GM18499 (cell line): ENCODE data around the gene BTNL8.
"Not testable (repeated sequence)": the region's sequence is repeated elsewhere in the genome, so short reads cannot be mapped to it uniquely, and the experiment has no call there.

Experiments used
- ATAC-seq: cut with Tn5 transposase; IDR thresholded peaks from one replicate; pipeline ENCODE4 v1.9.1; 2021; ENCODE audit warnings: moderate number of reproducible peaks; ENCODE audit not compliant: insufficient read depth, unreplicated experiment

The BTNL8 gene

DNA sequence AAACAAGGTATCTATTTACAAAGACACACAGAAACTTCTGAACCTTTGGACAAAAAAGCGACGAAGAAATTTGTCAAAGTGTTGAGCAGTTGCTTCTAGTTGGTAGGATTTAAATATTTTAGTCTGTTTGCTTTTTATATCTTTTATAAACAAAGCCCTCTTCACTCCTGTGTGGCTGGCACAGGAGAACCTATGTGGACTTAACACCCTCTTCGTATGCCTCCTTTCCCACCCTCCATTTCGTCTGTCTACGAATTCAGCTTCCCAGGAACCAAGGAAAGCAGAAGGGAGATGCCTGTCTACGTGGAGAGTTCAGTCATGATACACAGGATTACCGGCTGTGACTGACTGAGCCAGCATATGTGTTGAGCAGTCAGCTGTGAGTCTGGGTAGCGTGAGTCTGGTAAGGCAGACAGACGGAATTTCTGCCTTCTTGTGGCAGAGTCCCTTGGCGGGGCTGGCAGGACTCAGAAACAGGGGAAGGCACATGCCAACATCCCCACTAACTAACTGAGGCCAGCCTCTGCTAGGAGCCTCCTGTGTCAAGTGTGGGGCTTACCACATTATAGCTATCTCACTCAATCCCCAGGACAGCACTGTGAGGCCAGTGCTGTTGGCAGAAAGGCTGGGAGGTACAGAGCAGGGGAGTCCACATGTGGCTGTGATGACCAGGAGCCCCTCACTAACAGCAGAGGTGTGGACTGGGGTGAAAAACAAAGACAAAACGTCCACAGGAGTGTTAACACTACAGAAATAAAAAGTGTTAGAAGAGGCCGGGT is 24.0 kb upstream of the BTNL8 start:
- no peak for ATAC-seq

DNA sequence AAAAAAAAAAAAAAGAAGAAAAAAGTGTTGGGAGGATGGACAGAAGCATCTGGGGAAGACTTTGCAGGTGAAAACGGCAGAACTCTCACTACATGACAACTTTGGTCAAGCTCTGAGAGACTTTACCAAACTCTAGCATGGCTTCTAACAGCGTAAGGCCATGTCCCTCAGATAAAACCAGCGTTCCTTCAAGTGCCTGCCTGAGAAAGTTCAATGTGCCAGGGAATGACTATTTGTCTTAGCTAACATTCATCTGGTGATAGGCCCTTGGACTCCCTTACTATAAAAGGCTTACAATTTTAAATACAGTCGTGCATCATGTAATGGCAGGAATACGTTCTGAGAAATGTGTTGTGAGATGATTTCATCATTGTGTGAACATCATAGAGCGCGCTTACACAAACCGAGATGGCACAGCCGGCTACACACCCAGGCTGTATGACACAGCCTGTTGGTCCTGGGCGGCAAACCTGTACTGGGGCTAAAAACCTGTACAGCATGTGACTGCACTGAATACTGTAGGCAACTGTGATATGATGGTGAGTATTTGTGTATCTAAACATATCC is 23.0 kb upstream of the BTNL8 start:
- no peak for ATAC-seq

DNA sequence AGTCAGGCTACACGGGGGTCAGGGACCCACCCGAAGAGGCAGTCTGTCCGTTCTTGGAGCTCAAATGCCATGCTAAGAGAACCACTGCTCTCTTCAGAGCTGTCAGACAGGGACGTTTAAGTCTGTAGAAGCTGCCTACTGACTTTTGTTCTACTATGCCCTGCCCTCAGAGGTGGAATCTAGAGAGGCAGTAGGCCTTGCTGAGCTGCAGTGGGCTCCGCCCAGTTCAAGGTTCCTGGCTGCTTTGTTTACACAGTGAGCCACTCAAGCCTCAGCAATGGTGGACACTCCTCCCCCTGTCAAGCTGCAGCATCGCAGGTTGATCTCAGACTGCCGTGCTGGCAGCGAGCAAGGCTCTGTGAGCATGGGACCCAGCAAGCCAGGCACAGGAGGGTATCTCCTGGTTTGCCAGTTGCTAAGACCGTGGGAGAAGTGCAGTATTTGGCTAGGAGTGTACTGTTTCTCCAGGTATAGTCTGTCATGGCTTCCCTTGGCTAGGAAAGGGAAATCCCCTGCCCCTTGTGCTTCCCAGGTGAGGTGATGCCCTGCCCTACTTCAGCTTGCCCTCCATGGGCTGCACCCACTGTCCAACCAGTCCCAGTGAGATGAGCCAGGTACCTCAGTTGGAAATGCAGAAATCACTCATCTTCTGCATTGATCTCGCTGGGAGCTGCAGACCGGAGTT is 13.0 kb upstream of the BTNL8 start:
- ATAC-seq, result not testable (repeated sequence)

DNA sequence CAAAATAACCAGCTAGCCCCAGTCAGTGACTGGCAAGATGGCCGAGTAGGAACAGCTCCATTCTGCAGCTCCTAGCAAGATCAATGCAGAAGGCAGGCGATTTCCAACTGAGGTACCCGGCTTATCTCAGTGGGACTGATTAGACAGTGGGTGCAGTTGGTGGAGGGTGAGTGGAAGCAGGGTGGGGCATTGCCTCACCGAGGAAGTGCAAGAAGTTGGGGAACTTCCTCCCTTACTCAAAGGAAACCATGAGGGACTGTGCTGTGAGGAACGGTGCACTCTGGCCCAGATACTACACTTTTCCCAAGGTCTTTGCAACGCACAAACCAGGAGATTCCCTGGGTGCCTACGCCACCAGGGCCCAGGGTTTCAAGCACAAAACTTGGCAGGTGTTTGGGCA is 9.6 kb upstream of the BTNL8 start:
- ATAC-seq, result no peak

DNA sequence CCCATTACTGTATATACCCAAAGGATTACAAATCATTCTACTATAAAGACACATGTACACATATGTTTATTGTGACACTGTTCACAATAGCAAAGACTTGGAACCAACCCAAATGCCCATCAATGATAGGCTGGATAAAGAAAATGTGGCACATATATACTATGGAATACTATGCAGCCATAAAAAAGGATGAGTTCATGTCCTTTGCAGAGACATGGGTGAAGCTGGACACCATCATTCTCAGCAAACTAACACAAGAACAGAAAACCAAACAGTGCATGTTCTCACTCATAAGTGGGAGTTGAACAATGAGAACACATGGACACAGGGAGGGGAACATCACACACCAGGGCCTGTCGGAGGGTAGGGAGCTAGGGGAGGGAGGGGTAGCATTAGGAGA is 3.6 kb upstream of the BTNL8 start:
- not testable (repeated sequence) for ATAC-seq

DNA sequence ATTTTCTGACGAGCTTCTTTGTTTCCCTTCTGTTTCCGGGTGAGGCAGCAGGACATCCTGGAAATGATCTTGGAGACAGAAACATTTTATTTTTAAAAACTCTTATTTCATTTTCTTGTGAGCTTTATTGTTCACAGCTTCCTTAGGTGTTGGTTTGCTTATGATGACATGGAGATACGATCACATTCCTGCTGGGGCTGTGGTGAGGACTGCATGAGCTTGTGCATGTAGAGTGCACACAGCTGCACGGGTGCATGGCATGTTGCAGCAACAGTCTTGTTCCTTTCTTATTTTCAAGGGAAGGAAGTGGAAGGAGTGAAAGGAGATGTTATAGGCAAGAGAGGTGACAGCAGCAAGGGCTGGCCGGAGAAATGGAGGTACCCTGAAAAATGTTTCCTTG is 1.2 kb downstream of the BTNL8 start:
- ATAC-seq, result no peak

DNA sequence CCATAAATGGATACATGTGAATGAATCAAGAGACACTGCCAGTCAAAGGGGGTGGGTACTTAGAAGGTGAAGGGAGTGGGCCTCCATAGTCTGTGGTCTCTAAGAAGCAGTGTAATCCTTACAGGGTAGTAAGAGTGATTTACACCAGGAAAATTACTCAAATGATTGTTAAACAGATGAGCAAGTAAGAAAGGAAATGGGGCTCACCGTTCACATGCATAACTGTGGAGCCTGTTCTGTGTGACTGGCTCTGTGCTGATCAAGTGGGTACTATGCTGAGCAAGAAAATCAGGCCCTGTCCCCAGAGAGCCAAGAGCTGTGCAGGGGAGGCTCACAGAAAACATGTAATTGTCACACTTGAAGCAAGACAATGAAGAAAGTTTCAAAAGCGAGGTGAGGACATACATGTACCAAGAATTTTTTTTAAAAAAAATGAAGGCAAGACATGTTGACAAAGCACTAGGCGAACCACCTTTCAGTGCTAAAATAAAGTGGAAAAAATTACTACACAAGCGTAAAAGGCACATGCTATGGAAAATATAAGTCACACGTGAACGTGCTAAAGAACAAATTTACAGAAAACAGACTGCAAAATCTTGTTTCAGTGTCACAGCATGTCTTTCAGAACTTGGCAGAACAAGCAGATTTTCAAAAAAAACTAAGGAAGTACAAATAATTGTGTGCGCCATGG is 2.5 kb downstream of the BTNL8 start:
- ATAC-seq, result no peak

DNA sequence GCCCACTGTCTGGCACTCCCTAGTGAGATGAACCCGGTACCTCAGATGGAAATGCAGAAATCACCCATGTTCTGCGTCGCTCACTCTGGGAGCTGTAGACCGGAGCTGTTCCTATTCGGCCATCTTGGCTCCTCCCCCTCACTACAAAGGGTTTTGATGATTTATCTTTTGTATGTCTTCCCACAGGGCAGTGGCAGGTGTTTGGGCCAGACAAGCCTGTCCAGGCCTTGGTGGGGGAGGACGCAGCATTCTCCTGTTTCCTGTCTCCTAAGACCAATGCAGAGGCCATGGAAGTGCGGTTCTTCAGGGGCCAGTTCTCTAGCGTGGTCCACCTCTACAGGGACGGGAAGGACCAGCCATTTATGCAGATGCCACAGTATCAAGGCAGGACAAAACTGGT is 9.4 kb downstream of the BTNL8 start:
- no peak for ATAC-seq

DNA sequence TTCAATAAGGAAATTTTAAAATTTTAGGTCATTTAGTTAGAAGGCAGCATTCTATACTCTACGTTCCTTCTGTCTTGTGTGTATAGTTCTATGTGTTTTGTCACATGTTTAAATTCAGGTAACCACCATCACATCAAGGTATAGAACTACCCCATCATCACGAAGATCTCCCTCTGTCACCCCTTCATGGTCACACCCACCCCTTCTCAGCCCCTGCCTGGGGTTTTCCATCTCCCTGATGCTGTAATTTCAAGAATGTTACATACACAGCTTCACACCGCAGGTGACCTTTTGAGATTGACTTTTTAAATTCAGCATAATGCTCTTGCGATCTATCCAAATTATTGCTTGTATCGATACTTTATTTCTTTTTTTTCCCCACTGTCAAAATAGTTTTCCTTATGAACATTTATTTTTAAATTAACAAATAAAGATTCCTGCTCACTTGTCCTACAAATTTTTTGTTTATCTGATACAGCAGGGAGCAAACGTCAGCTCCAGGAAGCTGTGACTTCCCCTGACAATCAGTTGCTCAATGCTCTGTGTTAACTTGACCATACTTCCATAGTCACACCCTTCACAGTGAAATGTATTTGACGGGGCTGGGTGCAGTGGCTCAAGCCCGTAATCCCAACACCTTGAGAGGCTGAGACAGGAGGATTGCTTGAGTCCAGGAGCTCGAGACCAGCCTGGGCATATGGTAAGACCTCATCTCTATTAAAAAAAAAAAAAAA is 10.2 kb downstream of the BTNL8 start:
- ATAC-seq, result no peak

DNA sequence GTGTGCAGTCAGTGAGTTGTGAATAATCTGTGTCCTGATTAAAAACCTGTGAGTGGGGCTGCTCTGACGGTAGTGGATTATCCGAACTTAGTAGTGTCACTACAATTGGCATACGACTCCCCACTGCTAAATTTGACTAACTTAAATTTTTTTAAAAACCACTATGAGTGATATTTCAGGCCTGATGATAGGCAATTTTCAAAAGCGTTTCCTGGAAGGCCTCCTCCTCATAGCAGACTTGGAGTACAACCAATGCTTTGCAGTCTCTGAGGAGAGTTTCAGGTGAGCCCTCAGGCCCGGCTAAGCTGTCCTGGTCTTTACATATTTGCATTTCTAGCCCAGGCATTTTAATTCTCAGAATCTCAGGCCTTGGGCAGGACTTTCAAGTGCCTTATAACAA is 10.8 kb downstream of the BTNL8 start:
- no peak for ATAC-seq

DNA sequence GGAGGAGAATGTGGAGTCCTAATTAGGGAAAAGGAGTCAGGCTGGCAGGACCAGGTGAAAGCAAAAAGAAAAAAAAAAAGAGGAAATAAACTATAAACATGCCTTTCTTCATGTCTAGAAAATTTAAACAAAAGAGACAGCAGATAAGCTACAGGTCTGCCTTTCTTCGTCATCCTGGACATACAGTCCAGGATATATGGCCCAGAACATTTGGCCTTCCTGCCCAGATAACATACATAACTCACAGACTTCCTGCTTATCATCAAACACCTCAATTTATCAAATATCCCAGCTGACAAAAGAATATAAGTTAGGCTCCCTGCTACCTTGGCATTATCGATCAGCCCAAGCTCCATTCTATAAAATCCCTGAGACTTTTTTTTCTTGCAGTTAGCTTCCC is 11.2 kb downstream of the BTNL8 start:
- ATAC-seq, result no peak

DNA sequence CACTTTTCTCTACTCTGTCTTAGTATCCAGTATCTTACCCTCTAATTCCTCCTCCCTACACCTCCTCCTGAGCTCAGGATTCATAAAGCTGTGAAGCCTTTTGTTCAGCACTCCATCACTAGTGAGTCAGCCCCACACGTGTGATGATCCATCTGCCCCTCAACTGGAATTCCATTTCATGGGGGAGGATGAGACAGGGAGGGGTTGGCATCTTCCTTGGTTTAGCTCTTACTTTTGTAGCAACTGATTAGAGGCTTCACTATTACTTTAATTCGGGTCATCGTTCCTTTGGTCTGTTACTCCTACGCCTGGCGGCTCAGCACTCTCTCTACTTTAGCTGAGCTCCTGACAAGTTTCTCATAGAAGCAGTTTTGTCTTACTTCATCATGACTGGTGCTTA is 11.8 kb downstream of the BTNL8 start:
- ATAC-seq, result no peak

DNA sequence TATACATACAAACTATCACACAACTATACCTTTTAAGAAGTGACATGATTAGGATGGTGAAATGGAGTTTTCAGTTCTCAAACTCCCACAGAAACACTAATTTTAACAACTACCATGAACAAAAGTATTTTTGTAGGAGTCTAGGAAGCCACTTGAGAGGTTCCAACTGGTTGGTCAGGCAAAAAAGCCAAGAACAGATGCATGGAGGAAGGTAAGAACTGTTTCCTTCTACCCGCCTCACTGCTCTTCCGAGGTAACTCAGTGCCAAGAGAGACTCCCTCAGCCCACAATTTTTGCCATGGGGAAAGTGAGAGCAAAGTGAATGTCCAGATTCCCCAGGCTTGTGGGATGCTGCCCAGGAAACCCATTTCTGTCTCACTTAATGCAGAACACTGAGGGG is 15.7 kb downstream of the BTNL8 start:
- ATAC-seq, result no peak

DNA sequence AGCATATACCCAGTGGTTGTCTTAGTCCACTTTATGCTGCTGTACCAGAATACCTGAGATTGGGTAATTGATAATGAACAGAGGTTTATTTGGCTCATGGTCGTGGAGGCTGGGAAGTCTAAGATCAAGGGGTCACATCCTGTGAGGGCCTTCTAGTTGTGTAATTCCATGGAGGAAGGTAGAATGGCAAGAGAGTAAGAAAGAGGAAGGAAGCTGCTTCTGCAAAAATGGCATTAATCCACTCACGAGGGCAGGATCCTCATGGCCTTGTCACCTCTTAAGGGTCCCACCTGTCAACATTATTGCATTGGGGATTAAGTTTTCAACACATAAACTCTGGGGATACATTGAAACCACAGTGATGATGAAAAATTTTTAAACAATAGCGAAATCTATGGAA is 17.0 kb downstream of the BTNL8 start:
- ATAC-seq, result no peak

DNA sequence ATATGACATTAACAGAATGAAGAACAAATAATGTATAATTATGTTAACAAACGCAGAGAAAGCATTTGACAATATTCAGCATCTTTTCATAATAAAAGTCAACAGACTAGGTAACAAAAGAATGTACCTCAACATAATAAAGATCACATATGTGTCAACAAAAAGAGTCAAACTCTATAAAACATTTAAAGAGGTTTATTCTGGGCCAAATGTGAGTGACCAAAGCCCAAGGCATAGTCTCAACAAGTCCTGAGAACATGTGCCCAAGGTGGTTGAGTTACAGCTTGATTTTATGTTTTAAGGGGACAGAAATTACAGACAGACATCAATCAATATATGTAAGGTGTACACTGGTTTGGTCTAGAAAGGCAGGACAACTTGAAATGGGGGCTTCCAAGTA is 19.4 kb downstream of the BTNL8 start:
- ATAC-seq, result no peak

DNA sequence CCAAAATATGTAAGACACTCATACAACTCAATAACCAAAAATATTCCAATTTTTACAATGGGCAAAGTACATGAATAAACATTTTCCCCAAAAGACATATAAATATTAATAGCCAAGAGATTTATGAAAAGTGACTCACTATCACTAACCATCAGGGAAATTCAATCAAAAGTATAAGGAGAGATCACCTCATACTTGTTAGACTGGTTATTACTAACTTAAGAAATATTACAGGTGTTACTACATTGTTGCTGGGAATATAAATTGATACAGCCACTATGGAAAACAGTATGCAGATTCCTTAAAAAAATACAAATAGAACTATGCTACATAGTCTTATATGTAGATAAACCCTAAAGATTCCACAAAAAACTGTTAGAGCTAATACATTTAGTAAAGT is 21.8 kb downstream of the BTNL8 start:
- no peak for ATAC-seq

DNA sequence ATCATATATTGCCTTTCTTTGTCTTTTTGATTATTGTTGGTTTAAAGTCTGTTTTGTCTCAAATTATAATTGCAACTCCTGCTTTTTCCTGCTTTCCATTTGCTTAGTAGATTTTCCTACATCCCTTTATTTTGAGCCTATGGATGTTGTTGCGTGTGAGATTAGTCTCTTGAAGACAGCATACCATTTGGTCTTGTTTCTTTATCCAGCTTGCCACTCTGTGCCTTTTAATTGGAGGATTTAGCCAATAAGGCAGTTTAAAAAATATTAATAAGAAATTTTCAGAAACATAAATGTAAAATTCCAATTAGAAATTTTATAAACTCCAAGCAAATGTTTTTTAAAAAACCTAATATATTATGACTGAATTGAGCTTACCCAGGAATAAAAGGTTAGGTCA is 24.0 kb downstream of the BTNL8 start:
- no peak for ATAC-seq

DNA sequence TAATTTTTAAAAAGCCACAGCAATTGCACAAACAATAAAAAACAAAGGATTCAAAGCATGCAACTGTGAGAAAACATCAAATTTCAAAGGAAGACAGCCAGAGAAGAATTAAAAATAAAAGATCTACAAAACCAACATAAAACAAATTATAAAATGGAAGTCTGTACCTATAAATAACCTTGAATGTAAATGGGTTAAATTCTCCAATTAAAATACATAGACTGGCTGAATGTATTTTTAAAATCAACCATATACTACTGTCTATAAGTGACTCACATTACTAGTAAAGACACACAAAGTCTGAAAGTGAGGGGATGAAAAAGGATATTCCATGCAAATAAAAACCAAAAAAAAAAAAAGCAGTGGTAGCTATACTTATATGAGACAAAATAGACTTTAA is 33.7 kb downstream of the BTNL8 start:
- ATAC-seq, result no peak

DNA sequence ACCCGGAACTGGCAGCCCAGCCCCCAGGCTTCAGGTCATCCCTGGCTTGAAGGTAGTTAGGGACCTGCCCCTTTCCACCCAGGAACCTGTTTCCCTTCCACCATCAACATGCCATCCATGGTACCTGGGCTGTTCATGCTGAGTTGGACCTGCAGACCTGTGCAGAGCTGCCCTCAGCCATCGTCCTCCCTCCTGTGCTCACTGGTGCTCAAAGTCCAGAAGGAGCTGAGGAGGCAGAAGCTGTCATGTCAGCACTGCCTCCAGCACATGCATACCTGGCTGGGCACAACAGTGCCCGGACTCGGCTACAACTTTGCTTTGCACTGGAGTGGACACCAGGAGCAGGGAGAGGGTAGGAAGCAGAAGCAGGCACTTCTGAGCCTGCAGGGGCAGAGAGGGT is 36.2 kb downstream of the BTNL8 start:
- no peak for ATAC-seq

DNA sequence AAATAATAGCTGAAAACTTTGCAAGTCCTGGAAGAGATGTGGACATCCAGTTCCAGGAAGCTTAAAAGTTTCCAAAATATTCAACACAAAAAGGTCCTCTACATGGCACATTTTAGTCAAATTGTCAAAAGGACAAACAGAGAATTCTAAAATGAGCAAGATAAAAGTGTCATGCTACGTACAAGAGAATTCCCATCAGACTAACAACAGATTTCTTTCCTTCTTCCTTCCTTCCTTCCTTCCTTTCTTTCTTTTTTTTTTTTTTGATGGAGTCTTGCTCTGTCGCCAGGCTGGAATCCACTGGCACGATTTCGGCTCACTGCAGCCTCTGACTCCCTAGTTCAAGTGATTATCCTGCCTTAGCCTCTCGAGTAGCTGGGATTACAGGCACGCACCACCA is 39.3 kb downstream of the BTNL8 start:
- no peak for ATAC-seq
